Measurements from ENCODE around the gene CNTN5. TPM values are rescaled to one million over a fixed set of nuclear protein-coding genes. Genes with fewer than 3 reads are reported as not detected.
"Not testable (repeated sequence)": the region's sequence is repeated elsewhere in the genome, so short reads cannot be mapped to it uniquely, and the experiment has no call there.

The CNTN5 gene
- total RNA-seq, 1 donor from 2014 or later, result not detected

DNA sequence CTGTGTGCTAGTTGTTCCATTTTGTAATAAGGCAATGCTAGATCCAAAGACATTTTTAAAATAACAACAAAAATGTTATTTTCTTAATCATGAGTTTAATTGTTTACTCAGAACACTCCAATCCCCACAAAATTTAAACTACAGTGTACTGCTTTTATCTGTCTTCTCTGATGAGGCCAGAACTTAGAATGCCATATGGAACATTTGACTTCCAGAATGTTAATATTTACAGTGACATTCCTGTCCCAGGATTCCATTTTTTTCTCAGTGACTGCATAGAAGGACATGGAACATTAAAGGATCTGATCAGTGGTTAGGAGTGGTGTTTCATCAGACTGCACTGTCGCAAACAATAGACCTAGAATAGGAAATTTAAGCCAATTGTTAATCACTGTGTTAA lies 1171.4 kb downstream of the CNTN5 start:
- no peak for DNase-seq (ENCODE audit: low read depth in 2 of 2)

DNA sequence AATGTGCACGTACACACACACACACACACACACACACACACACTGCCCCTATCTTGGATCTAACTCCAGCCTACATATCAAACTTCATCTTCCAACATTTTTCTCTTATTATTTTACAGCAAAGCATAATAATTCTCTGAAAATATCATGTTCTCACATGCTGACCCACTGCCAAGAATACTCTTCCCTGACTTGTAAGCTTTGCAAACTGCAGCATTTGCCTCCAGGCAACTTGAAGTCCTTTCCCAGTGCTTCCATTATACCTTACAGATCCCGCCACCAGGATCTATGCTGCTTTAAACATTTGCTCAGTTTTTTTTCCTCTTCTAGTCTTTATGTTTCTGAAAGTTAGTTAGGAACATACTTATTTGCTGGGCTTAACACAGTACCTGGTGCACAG lies 1183.0 kb downstream of the CNTN5 start:
- DNase-seq (ENCODE audit: low read depth in 2 of 2), result no peak

DNA sequence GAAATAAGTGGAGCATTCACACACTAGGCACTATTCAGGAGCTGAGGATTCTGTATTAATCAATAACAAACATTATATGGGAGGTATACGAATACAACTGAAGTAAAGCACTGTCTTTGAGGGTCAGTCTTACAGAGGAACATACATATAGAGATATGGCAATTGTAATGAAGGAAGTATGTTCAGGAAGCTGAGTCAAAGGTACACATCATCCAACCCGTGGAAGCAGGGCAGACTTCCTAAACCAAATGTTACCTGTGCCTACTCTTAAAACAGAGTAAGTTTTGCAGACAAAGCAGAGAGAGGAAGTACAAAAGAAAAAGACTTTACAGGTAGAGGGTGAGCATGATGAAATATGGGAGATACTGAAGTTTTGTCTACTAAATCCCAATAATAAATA lies 1185.2 kb downstream of the CNTN5 start:
- DNase-seq (ENCODE audit: low read depth in 2 of 2), result no peak

DNA sequence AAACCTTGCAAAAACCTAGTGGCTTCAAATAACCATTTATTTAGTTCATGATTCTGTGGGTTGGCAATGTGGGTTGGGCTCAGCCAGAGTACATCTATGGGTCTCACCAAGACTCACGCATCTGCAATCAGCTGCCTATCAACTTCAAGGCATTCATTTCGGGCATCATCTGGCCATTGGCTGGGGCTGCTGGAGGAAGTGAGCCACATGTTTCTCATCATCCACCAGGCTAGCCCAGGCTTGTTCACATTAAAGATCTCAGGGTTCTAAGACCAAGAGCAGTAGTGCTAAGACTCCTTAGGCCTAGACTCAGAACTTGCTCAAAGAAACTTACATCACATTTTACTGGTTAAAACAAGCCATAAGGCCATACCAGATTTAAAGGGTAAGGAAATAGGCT lies 1187.5 kb downstream of the CNTN5 start:
- no peak for DNase-seq (ENCODE audit: low read depth in 2 of 2)

DNA sequence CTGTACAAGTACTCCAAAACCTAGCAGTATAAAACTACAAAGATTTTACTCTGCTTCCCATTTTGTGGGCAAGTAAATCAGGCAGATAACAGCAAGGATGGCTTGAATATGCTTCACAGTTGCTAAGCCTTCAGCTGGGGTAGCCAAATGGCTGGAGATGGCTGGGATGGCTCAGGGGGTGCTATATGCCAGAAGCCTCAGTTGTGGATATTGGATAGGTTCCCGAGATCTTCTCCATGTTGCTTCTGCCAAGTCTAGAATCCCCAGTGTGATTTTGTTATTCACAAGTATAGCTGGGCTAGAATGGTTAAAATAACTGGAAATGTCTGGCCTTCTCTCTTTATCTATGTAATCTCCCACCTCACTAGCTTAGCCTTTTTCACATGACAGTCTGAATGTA lies 1194.0 kb downstream of the CNTN5 start:
- no peak for DNase-seq (ENCODE audit: low read depth in 2 of 2)

DNA sequence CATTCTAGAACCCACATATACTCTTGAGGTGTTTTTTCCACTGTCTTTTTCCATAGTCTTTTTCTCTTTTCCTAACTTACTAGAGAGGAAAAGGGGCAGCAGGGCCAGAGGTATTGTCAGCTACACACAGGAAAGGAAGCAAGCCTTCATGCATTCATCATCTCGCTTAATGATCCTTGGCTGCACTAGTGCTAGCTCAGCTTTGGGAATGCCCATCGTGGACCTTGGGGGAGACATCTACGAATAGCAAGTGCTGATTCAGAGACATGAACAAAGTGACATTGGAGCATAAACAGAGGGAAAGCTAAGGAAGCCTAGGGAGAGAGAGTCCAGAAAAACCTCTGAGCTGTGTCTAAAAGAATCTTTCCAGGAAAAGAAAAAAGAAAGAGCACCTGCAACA lies 1200.1 kb downstream of the CNTN5 start:
- DNase-seq (ENCODE audit: low read depth in 2 of 2), result no peak

DNA sequence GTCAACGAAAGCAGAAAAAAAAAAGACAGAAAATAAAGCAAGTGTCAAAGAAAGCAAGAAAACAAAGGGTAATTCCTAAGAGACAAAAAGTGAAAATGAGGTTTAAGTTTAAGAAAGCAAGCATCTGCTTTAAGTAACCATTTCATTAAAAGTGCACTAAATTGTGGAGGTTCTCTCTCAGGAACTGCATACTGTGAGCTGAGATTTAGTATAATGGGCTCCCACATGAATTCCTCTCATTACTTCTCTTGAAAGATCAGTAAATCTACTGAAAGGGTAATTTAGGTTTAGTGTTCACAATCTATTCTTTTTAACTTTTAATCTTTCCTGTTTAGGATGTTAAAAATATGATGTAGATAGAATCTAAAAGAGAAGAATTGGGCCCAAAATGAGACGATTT lies 1201.0 kb downstream of the CNTN5 start:
- no peak for DNase-seq (ENCODE audit: low read depth in 2 of 2)

DNA sequence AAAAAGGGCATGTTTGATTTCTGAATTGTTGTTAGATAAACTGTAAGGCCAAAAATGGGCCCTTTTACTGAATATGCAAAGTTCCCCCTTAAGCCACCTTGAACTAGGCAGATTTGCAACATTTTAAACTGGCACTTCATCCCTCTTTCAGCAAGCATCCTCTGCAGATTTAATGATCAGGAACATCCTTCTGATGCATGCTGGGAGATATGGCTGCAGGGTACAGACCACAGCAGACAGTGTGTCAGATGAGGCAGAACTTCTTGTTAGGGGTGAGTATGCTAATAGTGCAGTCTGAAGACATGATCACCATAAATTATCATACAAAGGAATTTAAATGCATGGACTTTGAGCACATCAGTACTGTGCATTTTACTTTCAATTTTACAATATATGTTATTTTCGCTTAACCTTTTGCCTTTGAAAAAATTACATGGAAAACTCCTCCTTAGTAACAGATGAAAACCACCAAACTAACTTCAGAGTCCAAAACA lies 1203.8 kb downstream of the CNTN5 start:
- DNase-seq (ENCODE audit: low read depth in 2 of 2), result no peak

DNA sequence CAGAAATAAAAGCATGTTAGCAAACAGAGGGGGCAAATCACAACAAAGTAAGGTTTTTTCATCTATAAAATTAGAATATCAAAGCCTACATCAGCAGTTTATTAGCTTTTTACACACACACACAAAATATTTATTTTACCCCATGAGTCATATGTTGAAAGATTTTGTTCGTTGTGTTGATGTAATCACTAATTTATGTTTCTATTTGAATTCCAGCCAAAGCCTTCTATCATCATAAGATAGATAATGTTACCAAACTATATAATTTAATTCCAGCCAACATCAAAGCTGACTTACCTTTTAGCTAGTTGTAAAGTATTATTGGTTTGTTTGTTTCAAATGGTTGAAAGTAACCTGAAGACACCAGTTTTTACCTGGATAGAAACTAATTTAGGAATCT lies 1208.3 kb downstream of the CNTN5 start:
- no peak for DNase-seq (ENCODE audit: low read depth in 2 of 2)

DNA sequence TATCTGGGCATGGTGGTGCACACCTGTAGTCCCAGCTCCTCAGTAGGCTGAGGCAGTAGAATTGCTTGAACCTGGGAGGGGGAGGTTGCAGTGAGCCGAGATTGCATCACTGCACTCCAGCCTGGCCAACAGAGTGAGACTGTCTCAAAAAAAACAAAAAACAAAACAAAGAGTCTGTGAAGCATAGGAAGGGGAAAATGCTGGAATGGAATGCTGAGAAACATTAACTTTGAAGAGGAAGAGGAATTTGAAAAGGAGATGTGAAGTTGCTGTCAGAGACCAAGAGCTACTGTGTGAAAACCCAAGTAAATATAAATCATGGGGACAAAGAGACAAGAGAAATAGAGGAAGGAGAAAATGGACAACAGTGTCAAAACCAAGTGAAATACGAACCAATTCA lies 1211.3 kb downstream of the CNTN5 start:
- no peak for DNase-seq (ENCODE audit: low read depth in 2 of 2)

DNA sequence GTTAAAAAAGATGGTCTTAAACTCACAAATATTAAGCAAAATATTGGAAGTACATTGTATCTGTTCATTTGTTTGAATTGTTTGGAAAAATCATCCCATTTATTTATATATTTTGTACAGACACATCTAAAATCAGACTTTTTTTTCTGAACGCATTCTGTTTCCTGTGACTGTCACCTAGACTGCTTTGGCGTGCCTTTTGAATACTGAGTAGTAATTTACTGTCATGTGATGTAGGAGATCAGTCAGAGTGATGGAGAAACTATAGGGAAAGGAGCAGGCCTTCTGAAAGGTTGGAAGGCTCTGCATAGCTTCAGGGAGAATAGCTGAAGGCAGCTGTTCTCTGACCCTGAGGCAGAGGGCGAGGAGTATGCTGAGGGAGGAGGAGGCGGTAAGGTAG lies 1214.3 kb downstream of the CNTN5 start:
- DNase-seq (ENCODE audit: low read depth in 2 of 2), result no peak

DNA sequence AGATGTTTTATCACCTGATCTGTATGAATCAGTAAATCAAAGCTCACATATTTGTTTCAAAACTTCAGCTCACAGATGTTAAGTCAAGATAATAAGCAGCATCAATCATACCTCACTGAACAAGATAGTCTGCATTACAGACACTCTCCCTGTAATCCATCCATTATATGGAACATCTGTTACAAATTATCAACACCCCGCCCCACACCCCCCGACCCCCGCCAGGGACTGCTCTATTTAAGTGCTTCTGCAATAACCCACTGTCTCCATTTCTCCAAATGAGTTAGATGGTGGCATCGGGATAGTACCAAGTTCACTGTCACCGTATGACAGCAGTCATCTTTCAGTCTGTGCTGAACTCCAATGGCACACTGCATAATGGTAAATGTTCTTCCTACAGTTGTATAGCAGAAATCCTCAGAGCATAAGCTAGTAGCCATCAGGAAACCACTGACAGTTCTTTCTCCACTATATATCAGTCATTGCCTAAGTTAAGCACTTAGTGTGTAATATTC lies 1219.3 kb downstream of the CNTN5 start:
- no peak for DNase-seq (ENCODE audit: low read depth in 2 of 2)

DNA sequence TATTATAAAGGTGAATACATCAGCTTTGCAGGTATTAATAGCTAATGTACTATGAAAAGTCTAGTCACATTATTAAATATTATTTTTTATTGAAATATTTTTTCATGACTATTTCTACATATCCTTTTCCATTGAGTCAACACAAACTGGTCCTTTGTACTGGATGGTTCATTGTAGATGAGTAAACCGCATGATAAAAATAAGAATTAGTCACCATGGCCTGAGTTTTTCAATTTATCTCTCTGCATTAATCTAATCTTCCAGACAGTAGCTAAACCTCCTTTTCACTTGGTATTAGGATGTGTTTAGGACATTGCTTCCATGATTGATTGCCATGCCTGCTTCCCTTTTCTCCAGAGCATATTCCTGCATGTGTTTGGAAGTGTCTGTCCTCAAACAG lies 1227.0 kb downstream of the CNTN5 start:
- DNase-seq (ENCODE audit: low read depth in 2 of 2), result no peak

DNA sequence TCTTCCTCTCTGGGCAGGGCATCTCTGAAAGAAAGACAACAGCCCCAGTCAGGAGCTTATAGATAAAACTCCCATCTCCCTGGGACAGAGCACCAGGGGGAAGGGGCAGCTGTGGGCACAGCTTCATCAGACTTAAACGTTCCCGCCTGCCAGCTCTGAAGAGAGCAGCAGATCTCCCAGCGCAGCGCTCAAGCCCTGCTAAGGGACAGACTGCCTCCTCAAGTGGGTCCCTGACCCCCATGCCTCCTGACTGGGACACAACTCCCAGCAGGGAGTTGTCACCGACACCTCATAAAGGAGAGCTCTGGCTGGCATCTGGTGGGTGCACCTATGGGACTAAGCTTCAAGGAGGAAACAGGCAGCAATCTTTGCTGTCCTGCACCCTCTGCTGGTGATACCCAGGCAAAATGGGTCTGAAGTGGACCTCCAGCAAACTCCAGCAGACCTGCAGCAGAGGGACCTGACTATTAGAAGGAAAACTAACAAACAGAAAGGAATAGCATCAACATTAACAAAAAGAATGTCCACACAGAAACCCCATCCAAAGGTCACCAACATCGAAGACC lies 1236.6 kb downstream of the CNTN5 start:
- not testable (repeated sequence) for DNase-seq (ENCODE audit: low read depth in 2 of 2)

DNA sequence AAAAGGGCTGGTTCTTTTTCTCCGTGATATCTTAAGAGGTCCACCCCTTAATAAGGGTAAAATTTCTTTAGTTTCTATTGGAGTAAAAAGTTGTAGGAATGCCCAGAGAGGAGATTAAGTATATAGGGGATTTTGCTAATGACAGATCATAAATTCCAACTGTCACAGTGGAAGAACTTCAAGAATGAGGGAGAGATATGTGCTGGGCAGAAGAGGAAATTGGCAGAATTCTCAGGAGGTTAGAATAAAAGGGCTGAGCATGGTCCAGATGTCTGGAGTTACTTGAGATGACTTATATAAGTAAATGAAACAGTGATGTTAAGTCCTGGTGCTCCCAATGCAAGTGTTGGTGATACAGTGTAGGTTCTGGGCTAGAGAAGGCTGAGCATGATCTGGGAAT lies 1248.8 kb downstream of the CNTN5 start:
- DNase-seq (ENCODE audit: low read depth in 2 of 2), result no peak

DNA sequence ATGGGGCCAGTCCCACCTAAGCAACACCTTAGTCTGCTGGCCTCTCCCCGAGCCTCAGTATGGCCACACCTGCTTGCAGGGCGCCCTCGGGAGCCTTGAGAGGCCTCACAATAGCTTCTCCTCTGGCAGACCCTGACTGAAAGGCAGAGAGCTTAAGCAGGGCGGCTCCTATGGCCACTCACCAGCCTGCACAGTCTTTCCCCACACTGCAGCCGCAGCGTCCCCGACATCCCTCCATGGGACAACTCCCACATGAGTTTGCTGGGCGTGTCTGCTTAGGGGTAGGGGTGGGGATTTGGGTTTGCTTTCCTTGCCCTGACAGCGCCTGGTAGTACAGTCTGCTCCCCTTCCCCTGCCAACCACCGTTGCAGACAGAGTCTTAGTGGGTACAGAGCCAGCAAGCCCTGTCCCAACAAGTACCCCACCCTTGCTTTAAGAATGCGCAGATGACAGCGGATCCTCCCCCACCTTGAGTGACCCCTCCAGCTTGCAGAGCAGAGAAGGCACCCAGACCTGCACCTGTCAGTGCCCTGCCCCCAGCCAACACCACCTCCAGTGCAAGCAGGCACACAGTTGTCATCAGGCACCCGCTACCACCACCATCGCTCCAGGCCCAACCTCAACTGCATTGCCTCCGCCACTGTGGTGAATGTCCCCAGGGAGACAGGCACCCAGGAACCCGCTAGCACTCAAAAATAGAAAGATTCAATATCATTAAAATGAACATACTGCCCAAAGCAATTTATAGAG lies 1252.5 kb downstream of the CNTN5 start:
- no peak for DNase-seq (ENCODE audit: low read depth in 2 of 2)

DNA sequence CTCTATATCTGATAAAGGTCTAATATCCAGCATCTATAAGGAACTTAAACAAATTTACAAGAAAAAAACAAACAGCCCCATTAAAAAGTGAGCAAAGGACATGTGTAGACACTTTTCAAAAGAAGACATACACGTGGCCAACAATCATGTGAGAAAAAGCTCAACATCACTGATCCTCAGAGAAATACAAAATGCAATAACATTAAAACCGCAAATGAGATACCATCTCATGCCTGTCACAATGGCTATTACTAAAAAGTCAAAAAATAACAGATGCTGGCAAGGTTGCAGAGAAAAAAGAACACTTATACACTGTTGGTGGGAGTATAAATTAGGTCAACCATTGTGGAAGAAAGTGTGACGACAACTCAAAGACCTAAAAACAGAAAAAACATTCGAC lies 1253.7 kb downstream of the CNTN5 start:
- not testable (repeated sequence) for DNase-seq (ENCODE audit: low read depth in 2 of 2)

DNA sequence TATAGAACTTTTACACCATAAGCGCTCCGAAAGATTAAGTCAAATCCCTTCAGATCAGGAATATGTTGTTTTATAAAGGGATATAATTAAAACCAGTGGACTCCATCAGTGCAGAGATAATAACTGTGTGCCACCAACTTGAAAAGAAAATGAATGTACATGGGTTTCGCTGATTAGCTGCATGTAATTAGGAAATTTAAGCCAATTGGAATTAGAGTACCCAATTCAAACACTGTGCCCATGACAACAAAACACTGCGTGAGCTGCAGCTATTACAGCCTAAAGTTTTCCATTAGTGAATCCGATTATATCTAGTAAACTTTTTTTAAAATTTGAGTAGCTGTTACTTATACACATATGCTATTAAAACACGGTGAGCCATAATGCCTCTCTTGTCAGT lies 1274.0 kb downstream of the CNTN5 start:
- no peak for DNase-seq (ENCODE audit: low read depth in 2 of 2)

DNA sequence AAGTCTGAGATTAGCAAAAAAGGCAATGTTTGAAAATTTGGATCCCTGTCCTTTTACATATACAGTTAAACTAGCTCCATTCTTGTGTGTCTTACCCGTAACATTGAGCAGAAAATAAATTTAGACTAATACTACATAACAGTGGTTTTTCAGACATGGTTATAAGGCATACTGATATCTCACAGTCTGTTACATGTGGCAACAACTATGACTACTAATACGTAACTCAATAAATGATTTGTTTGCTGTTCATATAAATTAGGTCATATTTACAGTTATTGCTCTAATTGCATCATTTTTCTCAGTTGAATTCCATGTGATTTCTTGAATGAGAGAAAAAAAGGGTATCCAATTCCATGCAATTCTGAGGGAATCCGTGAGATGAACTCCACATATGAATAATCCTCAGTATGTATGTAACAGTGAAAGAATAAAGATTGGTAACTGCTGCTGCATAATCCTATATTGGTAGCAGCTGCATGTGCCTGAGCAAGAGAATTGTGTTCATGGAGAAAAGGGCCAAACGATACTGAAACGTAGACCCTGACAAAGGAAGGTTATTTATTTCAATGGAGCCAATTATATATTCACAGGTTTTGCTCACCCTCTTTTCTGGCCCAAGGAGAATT lies 1275.4 kb downstream of the CNTN5 start:
- DNase-seq (ENCODE audit: low read depth in 2 of 2), result no peak

DNA sequence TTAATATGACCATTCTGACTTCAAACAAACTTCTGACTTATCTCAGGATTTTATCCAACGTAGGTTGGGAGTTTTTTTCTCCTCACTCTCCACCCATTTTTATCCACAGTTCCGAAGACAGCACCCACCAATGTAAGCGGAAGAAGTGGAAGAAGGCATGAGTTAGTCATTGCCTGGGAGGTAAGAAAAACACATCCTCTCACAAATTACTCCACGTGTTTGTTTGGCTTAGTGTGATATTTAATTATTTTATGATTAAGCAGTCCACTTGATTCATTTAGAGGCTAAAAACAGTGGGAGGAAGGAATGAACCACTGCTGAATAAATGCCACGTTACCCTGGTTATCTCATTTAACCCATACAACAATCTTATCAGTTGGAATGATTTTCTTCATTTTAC lies 1276.8 kb downstream of the CNTN5 start:
- DNase-seq (ENCODE audit: low read depth in 2 of 2), result no peak

DNA sequence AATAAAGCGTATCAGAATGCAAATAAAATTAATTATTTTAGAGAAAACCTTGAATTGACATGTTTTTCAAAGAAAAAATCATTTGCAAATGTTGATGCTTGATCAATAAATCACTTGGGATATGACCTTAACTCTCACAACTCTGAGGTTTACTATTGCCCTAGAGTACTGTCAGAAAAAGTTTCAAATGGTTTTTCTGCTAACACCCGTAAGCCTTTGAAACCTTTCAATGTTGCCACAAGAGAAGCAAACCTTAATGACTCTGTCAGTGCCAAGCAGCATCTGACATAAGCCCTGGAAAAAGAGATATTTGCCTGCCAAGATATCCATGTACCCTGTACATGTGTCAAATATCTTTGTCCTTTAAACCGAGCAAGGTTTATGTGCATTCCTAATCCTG lies 1282.1 kb downstream of the CNTN5 start:
- DNase-seq (ENCODE audit: low read depth in 2 of 2), result no peak

DNA sequence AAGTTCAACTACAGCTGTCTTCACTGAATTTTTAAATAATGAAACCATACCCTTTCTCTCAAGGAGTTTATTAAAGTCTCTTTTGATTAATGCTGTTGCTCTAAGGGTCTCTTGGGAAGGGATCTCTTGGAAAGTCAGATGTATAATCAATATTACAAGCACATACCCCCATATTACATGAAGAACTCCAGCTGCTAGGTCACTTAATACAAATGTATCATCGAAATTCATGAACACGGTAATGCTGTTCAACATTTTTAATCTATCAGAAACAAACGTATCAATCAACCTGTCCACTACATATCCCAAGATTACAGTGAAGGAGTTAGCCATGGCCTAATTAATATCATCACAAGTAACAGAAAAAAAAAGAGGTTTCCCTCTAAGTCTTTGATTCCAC lies 1283.1 kb downstream of the CNTN5 start:
- no peak for DNase-seq (ENCODE audit: low read depth in 2 of 2)

DNA sequence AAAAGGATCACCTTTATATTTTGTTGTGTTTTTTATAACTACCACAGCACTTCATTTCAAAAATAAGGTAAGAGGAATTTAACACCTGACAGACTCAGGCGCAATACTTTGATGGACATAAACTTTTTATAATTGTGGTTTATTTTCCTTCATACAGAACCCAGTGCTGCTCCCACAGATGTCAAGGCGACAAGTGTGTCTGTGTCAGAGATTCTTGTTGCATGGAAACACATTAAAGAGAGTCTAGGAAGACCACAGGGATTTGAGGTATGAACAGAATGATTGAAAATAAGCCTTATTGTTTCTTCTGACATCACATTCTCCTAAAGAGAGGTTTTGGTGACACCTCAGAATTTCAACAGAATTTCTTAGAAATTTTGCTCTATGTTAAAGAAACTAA lies 1287.5 kb downstream of the CNTN5 start:
- no peak for DNase-seq (ENCODE audit: low read depth in 2 of 2)

All from dermis microvascular lymphatic vessel endothelial cell (primary cell).